A549 (cell line): ENCODE data around the gene S100A12.

ENCODE experiments used
- CBX2 ChIP-seq: fragments of 200-600 bp; sonication (generic); IDR thresholded peaks from 2 replicates; pipeline ENCODE4 v1.6.1; 2016; ENCODE audit warnings: low read depth, mild to moderate bottlenecking, borderline replicate concordance
- CHD2 ChIP-seq: fragments of 150-350 bp; IDR thresholded peaks from 2 replicates; pipeline ENCODE4 v1.6.1; 2014; ENCODE audit warnings: low read length; ENCODE audit not compliant: partially characterized antibody
- KDM1A ChIP-seq: fragments of 200-600 bp; sonication (generic); IDR thresholded peaks from 2 replicates; pipeline ENCODE4 v1.6.1; 2016; ENCODE audit warnings: low read depth, mild to moderate bottlenecking
- MYC ChIP-seq: IDR thresholded peaks from 2 replicates; pipeline ENCODE4 v1.6.1; 2012; ENCODE audit warnings: mild to moderate bottlenecking, inconsistent platforms, low read length, improper control_type of control experiment, borderline replicate concordance
- POLR2A ChIP-seq: IDR thresholded peaks from 2 replicates; pipeline ENCODE4 v1.6.1; 2012; ENCODE audit warnings: mild to moderate bottlenecking, low read length
- RAD21 ChIP-seq, 2 experiments: fragments of >200 bp in 1 of 2; sonication (Bioruptor Twin) in 1 of 2; formaldehyde crosslinking in 1 of 2; IDR thresholded peaks in 1 of 2; conservative IDR thresholded peaks in 1 of 2; 2 replicates in 1 of 2; 3 replicates in 1 of 2; pipeline ENCODE4 v1.6.1; 2012 to 2018; ENCODE audit warnings: inconsistent platforms in 1 of 2
- RCOR1 ChIP-seq: fragments of 150-350 bp; IDR thresholded peaks from 2 replicates; pipeline ENCODE4 v1.6.1; 2014; ENCODE audit warnings: antibody characterized with exemption, low read length, low read depth
- REST ChIP-seq: fragments of 200-600 bp; sonication (generic); IDR thresholded peaks from 2 replicates; pipeline ENCODE4 v1.6.1; 2016; ENCODE audit warnings: antibody characterized with exemption, mild to moderate bottlenecking, moderate library complexity
- SREBF2 ChIP-seq: fragments of 450-650 bp; IDR thresholded peaks from 2 replicates; pipeline ENCODE4 v1.6.1; 2014; ENCODE audit warnings: mild to moderate bottlenecking, moderate library complexity
- TF ChIP-seq, protein P1 (sequence below): fragments of >200 bp; sonication (Bioruptor Twin); formaldehyde crosslinking; IDR thresholded peaks from 3 replicates; pipeline ENCODE4 v1.5.1; 2016
- TF ChIP-seq, protein P2 (sequence below): fragments of 150-350 bp; IDR thresholded peaks from 2 replicates; pipeline ENCODE4 v1.6.1; 2014; ENCODE audit warnings: low read depth, mild to moderate bottlenecking, low read length

DNA sequence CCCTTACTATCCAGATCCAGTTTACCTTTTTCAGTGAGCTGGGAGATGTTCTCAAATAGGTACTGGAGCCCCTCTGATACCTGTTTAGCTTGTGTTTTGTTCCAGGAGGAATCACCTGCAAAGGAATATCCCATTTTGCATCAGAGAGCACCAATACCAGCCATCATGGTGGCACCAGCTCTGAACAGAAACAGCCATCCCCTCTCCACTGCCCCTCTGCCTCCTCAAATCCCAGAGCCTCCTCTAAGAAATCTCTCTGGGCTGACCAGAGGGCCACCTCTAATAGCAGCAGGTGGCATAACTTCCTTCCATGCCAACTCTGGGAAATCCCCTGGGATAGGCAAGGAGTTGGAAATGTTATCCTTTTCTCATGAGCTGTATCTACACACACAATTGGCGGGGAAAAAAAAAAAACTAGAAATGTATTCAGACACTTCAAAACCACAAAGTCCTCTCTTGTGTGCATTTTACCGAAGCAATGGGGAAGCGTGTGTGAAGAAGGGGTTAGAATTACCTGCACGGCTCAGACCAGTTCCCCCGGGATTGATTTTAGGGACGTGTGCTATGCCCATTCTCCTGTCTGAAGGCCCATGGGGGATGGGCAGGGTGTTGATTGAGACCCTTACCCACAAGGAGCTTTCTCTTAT, 29.2 kb downstream of the S100A12 start:
- TF ChIP-seq SREBF2 (no peak), KDM1A (no peak), CBX2 (no peak), RCOR1 (no peak), CHD2 (no peak), POLR2A (no peak), RAD21 (conservative IDR thresholded peaks at IDR 0.05 in 1 of 2, IDR thresholded peaks at IDR 0.05 in 1 of 2) (no peak), REST (no peak), MYC (no peak)
- TF ChIP-seq, protein P1, sequence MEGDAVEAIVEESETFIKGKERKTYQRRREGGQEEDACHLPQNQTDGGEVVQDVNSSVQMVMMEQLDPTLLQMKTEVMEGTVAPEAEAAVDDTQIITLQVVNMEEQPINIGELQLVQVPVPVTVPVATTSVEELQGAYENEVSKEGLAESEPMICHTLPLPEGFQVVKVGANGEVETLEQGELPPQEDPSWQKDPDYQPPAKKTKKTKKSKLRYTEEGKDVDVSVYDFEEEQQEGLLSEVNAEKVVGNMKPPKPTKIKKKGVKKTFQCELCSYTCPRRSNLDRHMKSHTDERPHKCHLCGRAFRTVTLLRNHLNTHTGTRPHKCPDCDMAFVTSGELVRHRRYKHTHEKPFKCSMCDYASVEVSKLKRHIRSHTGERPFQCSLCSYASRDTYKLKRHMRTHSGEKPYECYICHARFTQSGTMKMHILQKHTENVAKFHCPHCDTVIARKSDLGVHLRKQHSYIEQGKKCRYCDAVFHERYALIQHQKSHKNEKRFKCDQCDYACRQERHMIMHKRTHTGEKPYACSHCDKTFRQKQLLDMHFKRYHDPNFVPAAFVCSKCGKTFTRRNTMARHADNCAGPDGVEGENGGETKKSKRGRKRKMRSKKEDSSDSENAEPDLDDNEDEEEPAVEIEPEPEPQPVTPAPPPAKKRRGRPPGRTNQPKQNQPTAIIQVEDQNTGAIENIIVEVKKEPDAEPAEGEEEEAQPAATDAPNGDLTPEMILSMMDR, result no peak
- TF ChIP-seq, protein P2, sequence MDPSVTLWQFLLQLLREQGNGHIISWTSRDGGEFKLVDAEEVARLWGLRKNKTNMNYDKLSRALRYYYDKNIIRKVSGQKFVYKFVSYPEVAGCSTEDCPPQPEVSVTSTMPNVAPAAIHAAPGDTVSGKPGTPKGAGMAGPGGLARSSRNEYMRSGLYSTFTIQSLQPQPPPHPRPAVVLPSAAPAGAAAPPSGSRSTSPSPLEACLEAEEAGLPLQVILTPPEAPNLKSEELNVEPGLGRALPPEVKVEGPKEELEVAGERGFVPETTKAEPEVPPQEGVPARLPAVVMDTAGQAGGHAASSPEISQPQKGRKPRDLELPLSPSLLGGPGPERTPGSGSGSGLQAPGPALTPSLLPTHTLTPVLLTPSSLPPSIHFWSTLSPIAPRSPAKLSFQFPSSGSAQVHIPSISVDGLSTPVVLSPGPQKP, result no peak
